Gastroesophageal sphincter (tissue), 4 donors: ENCODE data around the gene OSGEP. TPM values are rescaled to one million over a fixed set of nuclear protein-coding genes. Genes with fewer than 3 reads are reported as not detected.

ENCODE experiments used
- ATAC-seq: fragments of 150-250 bp; one replicate; pipeline ENCODE4 v1.9.1; 2016; ENCODE audit warnings: mild to moderate bottlenecking, moderate library complexity
- H3K27ac ChIP-seq, 4 donors: fragments of 200-600 bp; sonication (generic) in 3 of 4; 1 replicate in 3 of 4; 2 replicates in 1 of 4; pipeline ENCODE4 v1.5.1; 2016 to 2019
- H3K27me3 ChIP-seq: fragments of 200-600 bp; sonication (generic); one replicate; pipeline ENCODE4 v1.5.1; 2019
- H3K36me3 ChIP-seq, 2 donors: fragments of 200-600 bp; sonication (generic); one replicate each; pipeline ENCODE4 v1.5.1; 2019; ENCODE audit warnings: control low read depth in 1 of 2
- H3K4me1 ChIP-seq, 3 donors: fragments of 200-600 bp; sonication (generic); 1 replicate in 2 of 3; 2 replicates in 1 of 3; pipeline ENCODE4 v1.5.1; 2016 to 2019; ENCODE audit warnings: control low read depth in 2 of 3
- H3K4me3 ChIP-seq, 2 donors: fragments of 200-600 bp; sonication (generic); one replicate each; pipeline ENCODE4 v1.5.1; 2019; ENCODE audit warnings: mild to moderate bottlenecking in 1 of 2, moderate library complexity in 1 of 2
- H3K9me3 ChIP-seq, 3 donors: fragments of 200-600 bp; sonication (generic); one replicate each; pipeline ENCODE4 v1.5.1; 2017 to 2019; ENCODE audit warnings: control low read depth in 2 of 3
- CTCF ChIP-seq, 4 experiments: fragments of 200-600 bp in 2 of 4; fragments of 450-650 bp in 2 of 4; sonication (generic) in 1 of 4; IDR thresholded peaks; one replicate each; pipeline ENCODE4 v1.5.1; 2017 to 2019; ENCODE audit warnings: antibody characterized with exemption in 4 of 4, mild to moderate bottlenecking in 2 of 4, moderate library complexity in 2 of 4
- EP300 ChIP-seq: sonication (generic); formaldehyde crosslinking; IDR thresholded peaks from one replicate; pipeline ENCODE4 v1.6.1; 2017; ENCODE audit warnings: antibody characterized with exemption, mild to moderate bottlenecking
- POLR2A ChIP-seq, 2 donors: fragments of 450-650 bp; IDR thresholded peaks; one replicate each; pipeline ENCODE4 v1.6.1; 2017; ENCODE audit warnings: antibody characterized with exemption in 2 of 2, mild to moderate bottlenecking in 2 of 2, moderate library complexity in 1 of 2
- POLR2AphosphoS5 ChIP-seq: sonication (generic); formaldehyde crosslinking; IDR thresholded peaks from one replicate; pipeline ENCODE4 v1.6.1; 2017; ENCODE audit warnings: antibody characterized with exemption
- WGBS, 2 donors: methylation state at CpG; one replicate each; pipeline ENCODE4 v1.1.5; 2018; ENCODE audit warnings: low coverage in 1 of 2; 5-methylcytosine and 5-hydroxymethylcytosine counted together
- small RNA-seq, 4 donors: library from RNA; depleted of rRNA; stranded (forward); fragments of <200 nt; gene quantifications; one replicate each; pipeline ENCODE3, GENCODE V24; 2016
- total RNA-seq, 4 donors: library from RNA; depleted of rRNA; stranded (reverse); fragments of >200 nt; gene quantifications; one replicate each; pipeline ENCODE4 v1.1.0, GENCODE V29; 2016

OSGEP gene
- total RNA-seq, 4 donors from 2014 or later: 28.2 to 44.4 (median 34.4) TPM

DNA sequence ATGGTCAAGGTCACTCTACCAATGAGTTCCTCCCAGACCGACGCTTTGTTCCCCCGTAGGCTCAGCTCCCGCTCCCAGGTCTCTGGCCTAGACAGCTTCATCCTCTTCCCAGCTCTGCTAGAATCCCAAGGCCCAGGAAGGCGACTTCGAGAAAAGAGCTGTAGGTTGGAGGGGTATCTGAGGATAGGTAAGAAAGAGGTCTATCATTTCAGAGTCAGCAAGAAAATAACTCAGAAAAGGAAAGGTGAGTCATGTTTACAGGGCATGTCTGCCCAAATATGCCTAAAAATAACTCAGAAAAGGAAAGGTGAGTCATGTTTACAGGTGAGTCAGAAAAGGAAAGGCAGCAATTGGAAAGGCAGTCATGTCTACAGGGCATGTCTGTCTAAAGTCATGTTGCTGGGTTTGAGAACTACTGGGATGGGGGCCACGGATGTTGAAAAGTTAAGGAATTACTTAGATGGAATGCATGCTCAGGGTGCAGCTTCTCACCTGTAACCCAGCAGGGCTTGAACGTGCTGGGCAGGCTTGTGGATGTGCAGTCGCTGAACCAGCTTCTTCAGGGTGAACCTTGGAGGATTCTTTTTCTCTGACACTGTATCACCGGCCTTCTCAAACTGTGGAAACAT, 53.5 kb downstream of the OSGEP start:
- ATAC-seq: no peak
- H3K4me1 ChIP-seq: no peaks in the 10 kb centered on the region
- H3K27me3 ChIP-seq: no peaks in the 10 kb centered on the region
- WGBS, 2 donors: 78 to 84% methylated on average over 7 of the region's 10 CpGs
- no peak overlapping the region for H3K4me3 ChIP-seq
- no peaks in the 10 kb centered on the region for H3K9me3 ChIP-seq
- TF ChIP-seq EP300 (no peak), CTCF (IDR thresholded peaks at IDR 0.05) (no peak), POLR2AphosphoS5 (no peak), POLR2A (IDR thresholded peaks at IDR 0.05) (no peak)
- H3K36me3 ChIP-seq: peaks cover 6 to 98% of the 10 kb centered on the region in 2 donors
- H3K27ac ChIP-seq: no peak overlapping the region

GRCh38 chr14:20400589-20400964, 54.0 kb downstream of the OSGEP start:
- Histone ChIP-seq H3K36me3 (peaks cover 6 to 98% of the 10 kb centered on the region in 2 donors), H3K4me3 (no peak overlapping the region), H3K27me3 (no peaks in the 10 kb centered on the region), H3K4me1 (no peaks in the 10 kb centered on the region), H3K27ac (no peak overlapping the region), H3K9me3 (no peaks in the 10 kb centered on the region)
- no peak for TF ChIP-seq EP300
- no peak for TF ChIP-seq POLR2A (IDR thresholded peaks at IDR 0.05)
- no peak for TF ChIP-seq POLR2AphosphoS5
- TF ChIP-seq CTCF (IDR thresholded peaks at IDR 0.05): no peak
- 100% methylated on average over 1 of the region's 1 CpG; no CpG with 5 or more reads in 1 of the 2 donors for WGBS, 2 donors
- ATAC-seq: no peak

DNA sequence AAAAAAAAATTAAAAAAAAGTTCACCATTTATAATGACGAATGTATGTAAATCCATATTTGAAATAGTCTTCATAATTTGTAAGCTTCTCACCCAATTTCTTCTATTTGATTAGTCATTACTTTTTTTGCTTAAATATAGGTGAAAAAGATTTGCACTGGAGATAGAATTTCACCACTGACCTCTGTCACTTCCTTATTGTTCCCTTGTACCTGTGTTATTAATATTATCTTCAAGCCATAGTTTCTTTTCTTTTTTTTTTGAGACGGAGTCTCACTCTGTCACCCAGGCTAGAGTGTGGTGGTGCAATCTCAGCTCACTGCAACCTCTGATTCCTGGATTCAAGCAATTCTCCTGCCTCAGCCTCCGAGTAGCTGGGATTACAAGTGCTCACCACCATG, 57.1 kb downstream of the OSGEP start:
- no peaks in the 10 kb centered on the region for H3K4me1 ChIP-seq
- H3K36me3 ChIP-seq: peaks cover 6 to 98% of the 10 kb centered on the region in 2 donors
- H3K9me3 ChIP-seq: no peaks in the 10 kb centered on the region
- WGBS, 2 donors: 79 to 90% methylated on average over 1 to 3 of the region's 3 CpGs
- no peak for ATAC-seq
- H3K4me3 ChIP-seq: no peak overlapping the region
- TF ChIP-seq POLR2AphosphoS5 (no peak), CTCF (IDR thresholded peaks at IDR 0.05) (no peak), EP300 (no peak), POLR2A (IDR thresholded peaks at IDR 0.05) (no peak)
- no peaks in the 10 kb centered on the region for H3K27me3 ChIP-seq
- no peak overlapping the region for H3K27ac ChIP-seq

Small RNAs within 50 kb of the gene (small RNA-seq; reads per million reads assigned to genes)
- gene RNA5SP382: 0.36 to 4.4 (median 1.7) reads per million in 4 donors

Other genes starting within 250 kb of the OSGEP start
- not detected for gene OR11H6, start 231.1 kb downstream of the OSGEP start, total RNA-seq
- under 1 TPM in 1 of 4 donors, not detected in 3; 0.50 TPM for gene OR11H7, start 225.8 kb downstream of the OSGEP start, total RNA-seq
- not detected for gene OR11H4, start 215.5 kb downstream of the OSGEP start, total RNA-seq
- gene TTC5, start 148.9 kb downstream of the OSGEP start, total RNA-seq: 10 to 100 TPM in 2 of 4 donors, 1 to 10 TPM in 2; 8.1 to 10.9 (median 10.0) TPM
- 10 to 100 TPM; 33.4 to 64.8 (median 39.5) TPM for gene CCNB1IP1, start 121.5 kb downstream of the OSGEP start, total RNA-seq
- 10 to 100 TPM in 2 of 4 donors, 1 to 10 TPM in 2; 8.2 to 18.1 (median 9.9) TPM for gene PARP2, start 111.2 kb downstream of the OSGEP start, total RNA-seq
- 10 to 100 TPM; 12.9 to 27.6 (median 20.5) TPM for gene TEP1, start 41.3 kb downstream of the OSGEP start, total RNA-seq
- gene KLHL33, start 18.6 kb downstream of the OSGEP start, total RNA-seq: 1 to 10 TPM in 2 of 4 donors, under 1 TPM in 2; 0.27 to 2.6 (median 1.1) TPM
- 100 to 1,000 TPM in 1 of 4 donors, 10 to 100 TPM in 3; 86.2 to 120 (median 98.0) TPM for gene APEX1, start 414 bp upstream of the OSGEP start, total RNA-seq
- gene PIP4P1, start 6.6 kb upstream of the OSGEP start, total RNA-seq: 10 to 100 TPM; 12.2 to 23.2 (median 20.1) TPM
- 10 to 100 TPM in 3 of 4 donors, 1 to 10 TPM in 1; 3.0 to 71.2 (median 19.9) TPM for gene PNP, start 14.6 kb upstream of the OSGEP start, total RNA-seq
- under 1 TPM in 1 of 4 donors, not detected in 3; 0.58 TPM for gene RNASE10, start 50.7 kb upstream of the OSGEP start, total RNA-seq
- under 1 TPM in 1 of 4 donors, not detected in 3; 0.15 TPM for gene RNASE9, start 106.2 kb upstream of the OSGEP start, total RNA-seq
- not detected for gene RNASE11, start 133.2 kb upstream of the OSGEP start, total RNA-seq
- gene RNASE12, start 136.6 kb upstream of the OSGEP start, total RNA-seq: not detected
- gene OR6S1, start 186.9 kb upstream of the OSGEP start, total RNA-seq: not detected
- gene RNASE4, start 229.7 kb upstream of the OSGEP start, total RNA-seq: 100 to 1,000 TPM in 2 of 4 donors, 10 to 100 TPM in 2; 65.2 to 139 (median 106) TPM
- 10 to 100 TPM; 16.8 to 32.0 (median 25.2) TPM for gene ANG, start 234.0 kb upstream of the OSGEP start, total RNA-seq